Smooth muscle cell (in vitro differentiated cells): ENCODE data around the gene POC1A. TPM values are rescaled to one million over a fixed set of nuclear protein-coding genes. Genes with fewer than 3 reads are reported as not detected.

ENCODE experiments used
- DNase-seq: peaks from one replicate; lab custom pipeline; 2025; ENCODE audit not compliant: unreplicated experiment; lab: John Stamatoyannopoulos, UW
- H2AFZ ChIP-seq: fragments of 200-600 bp; sonication (generic); 2 replicates; pipeline ENCODE4 v1.6.0; 2016; ENCODE audit warnings: antibody characterized with exemption, low read depth, mild to moderate bottlenecking
- H3F3A ChIP-seq: fragments of 200-600 bp; sonication (generic); 2 replicates; pipeline ENCODE4 v1.6.0; 2017; ENCODE audit warnings: antibody characterized with exemption, low read depth
- H3K27ac ChIP-seq: fragments of 200-600 bp; sonication (generic); 2 replicates; pipeline ENCODE4 v1.5.1; 2016; ENCODE audit warnings: low read depth, mild to moderate bottlenecking
- H3K27me3 ChIP-seq: fragments of 200-600 bp; sonication (generic); 2 replicates; pipeline ENCODE4 v1.6.1; 2016; ENCODE audit warnings: low read depth, mild to moderate bottlenecking
- H3K36me3 ChIP-seq: fragments of 200-600 bp; sonication (generic); 2 replicates; pipeline ENCODE4 v1.5.1; 2016; ENCODE audit warnings: low read depth
- H3K4me1 ChIP-seq: fragments of 200-600 bp; sonication (generic); 2 replicates; pipeline ENCODE4 v1.5.1; 2016; ENCODE audit warnings: low read depth
- H3K4me2 ChIP-seq: fragments of 200-600 bp; sonication (generic); 2 replicates; pipeline ENCODE4 v1.6.0; 2016; ENCODE audit warnings: mild to moderate bottlenecking
- H3K4me3 ChIP-seq: fragments of 200-600 bp; sonication (generic); 2 replicates; pipeline ENCODE4 v1.5.1; 2016; ENCODE audit warnings: mild to moderate bottlenecking
- H3K79me2 ChIP-seq: fragments of 200-600 bp; sonication (generic); 2 replicates; pipeline ENCODE4 v1.6.0; 2016; ENCODE audit warnings: low read depth, mild to moderate bottlenecking
- H3K9ac ChIP-seq: fragments of 200-600 bp; sonication (generic); 2 replicates; pipeline ENCODE4 v1.6.0; 2016; ENCODE audit warnings: low read depth
- H3K9me3 ChIP-seq: fragments of 200-600 bp; sonication (generic); replicated peaks from 2 replicates; pipeline ENCODE4 v1.5.1; 2016; ENCODE audit warnings: low read depth
- H4K20me1 ChIP-seq: fragments of 200-600 bp; sonication (generic); 2 replicates; pipeline ENCODE4 v1.6.0; 2016; ENCODE audit warnings: low read depth
- WGBS: methylation state at CpG from one replicate; pipeline ENCODE4 v1.1.7; 2016; ENCODE audit warnings: low lambda C conversion rate; 5-methylcytosine and 5-hydroxymethylcytosine counted together
- polyA plus RNA-seq: library from polyadenylated mRNA; unstranded; fragments of >200 nt; fragmentation: Nextera tagmentation; extraction: Ambion mirVana; gene quantifications from 2 replicates; pipeline ENCODE4 v1.2.1, GENCODE V29; 2016
- total RNA-seq: library from RNA; depleted of rRNA; stranded (reverse); fragments of >200 nt; gene quantifications from 2 replicates; pipeline ENCODE4 v1.2.3, GENCODE V29; 2014
- TF ChIP-seq, protein P1 (sequence below): fragments of 200-600 bp; sonication (generic); IDR thresholded peaks from 2 replicates; pipeline ENCODE4 v1.5.1; 2017; ENCODE audit warnings: borderline replicate concordance, mild to moderate bottlenecking, antibody characterized with exemption; ENCODE audit not compliant: insufficient read depth, poor library complexity, severe bottlenecking

Gene POC1A
- total and polyA plus RNA-seq, 2 experiments from 2014 or later, result 1.8 to 7.9 TPM

DNA sequence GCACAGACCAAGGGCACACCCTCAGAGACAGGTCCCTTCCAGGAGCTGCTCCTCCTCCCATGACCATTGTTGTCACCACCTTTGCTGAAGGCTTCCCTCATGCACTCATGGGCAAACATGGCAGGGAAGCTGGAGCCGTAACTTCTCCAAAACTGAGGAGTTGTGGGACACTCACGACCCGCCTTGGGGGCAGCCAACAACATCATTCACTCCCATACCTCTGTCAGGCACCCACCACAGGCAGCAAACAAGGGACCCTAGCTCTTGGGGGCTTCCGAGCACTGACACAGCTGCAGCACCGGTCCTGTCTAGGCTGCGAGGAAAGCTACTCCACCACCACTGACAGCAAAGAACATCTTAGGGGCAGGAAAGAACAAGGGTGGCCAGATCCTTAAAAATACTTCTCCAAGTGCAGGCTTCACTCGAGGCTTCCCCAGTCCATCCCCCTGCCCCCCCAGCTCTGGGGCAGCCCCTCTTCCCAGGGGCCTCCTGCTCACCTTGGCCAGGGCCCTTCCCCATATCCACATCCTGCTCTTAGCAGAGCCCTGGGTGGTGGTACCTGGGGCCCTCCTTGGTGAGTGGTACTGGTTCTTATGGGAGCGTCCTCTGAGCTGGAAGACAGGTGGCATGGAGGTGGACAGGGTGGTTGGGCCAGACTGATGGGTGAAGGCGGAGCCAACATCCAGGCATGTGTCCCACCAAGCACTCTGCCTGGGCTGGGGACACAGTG, 69.8 kb downstream of the POC1A start:
- Histone ChIP-seq H4K20me1 (no peaks in the 10 kb centered on the region), H3K9ac (no peak overlapping the region), H3K36me3 (no peaks in the 10 kb centered on the region), H3F3A (peaks cover 20% of the 10 kb centered on the region), H3K79me2 (no peaks in the 10 kb centered on the region), H3K9me3 (no peaks in the 10 kb centered on the region), H2AFZ (no peak overlapping the region), H3K4me1 (peaks cover 21% of the 10 kb centered on the region), H3K4me3 (no peak overlapping the region), H3K27me3 (no peaks in the 10 kb centered on the region), H3K4me2 (no peak overlapping the region), H3K27ac (no peak overlapping the region)
- WGBS, result 98% methylated on average over 9 of the region's 9 CpGs
- DNase-seq, result no peak
- TF ChIP-seq, protein P1, sequence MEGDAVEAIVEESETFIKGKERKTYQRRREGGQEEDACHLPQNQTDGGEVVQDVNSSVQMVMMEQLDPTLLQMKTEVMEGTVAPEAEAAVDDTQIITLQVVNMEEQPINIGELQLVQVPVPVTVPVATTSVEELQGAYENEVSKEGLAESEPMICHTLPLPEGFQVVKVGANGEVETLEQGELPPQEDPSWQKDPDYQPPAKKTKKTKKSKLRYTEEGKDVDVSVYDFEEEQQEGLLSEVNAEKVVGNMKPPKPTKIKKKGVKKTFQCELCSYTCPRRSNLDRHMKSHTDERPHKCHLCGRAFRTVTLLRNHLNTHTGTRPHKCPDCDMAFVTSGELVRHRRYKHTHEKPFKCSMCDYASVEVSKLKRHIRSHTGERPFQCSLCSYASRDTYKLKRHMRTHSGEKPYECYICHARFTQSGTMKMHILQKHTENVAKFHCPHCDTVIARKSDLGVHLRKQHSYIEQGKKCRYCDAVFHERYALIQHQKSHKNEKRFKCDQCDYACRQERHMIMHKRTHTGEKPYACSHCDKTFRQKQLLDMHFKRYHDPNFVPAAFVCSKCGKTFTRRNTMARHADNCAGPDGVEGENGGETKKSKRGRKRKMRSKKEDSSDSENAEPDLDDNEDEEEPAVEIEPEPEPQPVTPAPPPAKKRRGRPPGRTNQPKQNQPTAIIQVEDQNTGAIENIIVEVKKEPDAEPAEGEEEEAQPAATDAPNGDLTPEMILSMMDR, result no peak

DNA sequence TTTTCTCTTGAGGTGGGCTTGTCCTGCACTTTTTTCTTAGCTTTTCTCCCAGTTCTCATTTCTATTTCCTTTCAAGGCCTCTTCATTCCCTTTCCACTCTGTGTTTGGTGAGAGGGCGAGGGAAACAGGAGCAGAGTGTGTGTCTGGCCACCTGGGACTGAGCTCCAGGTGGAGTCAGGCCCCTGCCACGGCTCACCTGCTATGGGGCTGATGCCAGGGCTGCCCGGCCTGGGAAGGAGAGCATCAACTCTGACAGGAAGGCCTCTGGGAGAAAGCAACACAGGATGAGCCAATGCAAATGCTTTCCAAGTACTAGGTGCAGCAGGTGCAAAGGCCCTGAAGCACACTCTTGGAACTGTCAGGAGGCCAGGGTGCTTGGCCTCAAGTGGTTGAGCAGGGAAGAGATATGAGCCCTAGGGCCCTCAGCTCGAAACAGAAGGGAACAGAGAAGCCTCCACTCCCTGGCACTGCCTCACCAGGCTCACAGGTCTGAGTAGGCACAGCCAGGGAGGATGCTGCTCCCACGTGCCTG, 70.6 kb downstream of the POC1A start:
- H3K27ac ChIP-seq, result no peak overlapping the region
- H3K9me3 ChIP-seq, result no peaks in the 10 kb centered on the region
- no peak overlapping the region for H2AFZ ChIP-seq
- peaks cover 13% of the 10 kb centered on the region for H3F3A ChIP-seq
- no peaks in the 10 kb centered on the region for H4K20me1 ChIP-seq
- no peaks in the 10 kb centered on the region for H3K27me3 ChIP-seq
- H3K9ac ChIP-seq, result no peak overlapping the region
- peaks cover 14% of the 10 kb centered on the region for H3K4me1 ChIP-seq
- WGBS, result 95% methylated on average over 5 of the region's 5 CpGs
- no peaks in the 10 kb centered on the region for H3K36me3 ChIP-seq
- TF ChIP-seq, protein P1, result no peak
- H3K79me2 ChIP-seq, result no peaks in the 10 kb centered on the region
- no peak for DNase-seq
- H3K4me2 ChIP-seq, result no peak overlapping the region
- H3K4me3 ChIP-seq, result no peak overlapping the region

DNA sequence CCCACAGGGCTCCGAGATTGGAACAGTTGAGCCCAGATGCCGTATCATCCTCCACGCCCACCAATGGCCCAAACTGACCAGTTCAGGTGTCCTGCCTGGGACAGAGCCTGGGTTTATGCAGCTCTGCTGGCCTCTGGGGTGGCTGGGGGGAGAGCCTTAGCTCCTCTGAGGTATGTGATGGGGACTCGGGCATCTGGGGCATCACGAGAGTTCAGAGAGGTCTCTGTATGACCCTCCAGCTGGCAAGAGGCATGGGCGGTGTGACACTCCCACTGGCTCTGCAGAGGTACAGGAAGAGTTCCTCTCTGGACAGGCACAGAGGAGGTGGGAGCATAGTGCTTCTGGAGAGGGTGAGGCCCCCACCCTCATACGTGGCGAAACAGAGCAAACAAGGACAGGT, 71.3 kb downstream of the POC1A start:
- over 99% methylated on average over 8 of the region's 8 CpGs for WGBS
- TF ChIP-seq, protein P1, result no peak
- Histone ChIP-seq H3K9me3 (no peaks in the 10 kb centered on the region), H3K4me3 (no peak overlapping the region), H3F3A (peaks cover 9% of the 10 kb centered on the region), H3K27me3 (no peaks in the 10 kb centered on the region), H3K4me2 (no peak overlapping the region), H4K20me1 (no peaks in the 10 kb centered on the region), H3K27ac (no peak overlapping the region), H2AFZ (no peak overlapping the region), H3K9ac (no peak overlapping the region), H3K4me1 (peaks cover 8% of the 10 kb centered on the region), H3K79me2 (no peaks in the 10 kb centered on the region), H3K36me3 (no peaks in the 10 kb centered on the region)
- DNase-seq, result no peak
